ENCODE measurements around the gene CDC42BPA. TPM values are rescaled to one million over a fixed set of nuclear protein-coding genes. Genes with fewer than 3 reads are reported as not detected.

CDC42BPA gene
- polyA plus RNA-seq, 1 donor from 2014 or later: 22.9 TPM

DNA sequence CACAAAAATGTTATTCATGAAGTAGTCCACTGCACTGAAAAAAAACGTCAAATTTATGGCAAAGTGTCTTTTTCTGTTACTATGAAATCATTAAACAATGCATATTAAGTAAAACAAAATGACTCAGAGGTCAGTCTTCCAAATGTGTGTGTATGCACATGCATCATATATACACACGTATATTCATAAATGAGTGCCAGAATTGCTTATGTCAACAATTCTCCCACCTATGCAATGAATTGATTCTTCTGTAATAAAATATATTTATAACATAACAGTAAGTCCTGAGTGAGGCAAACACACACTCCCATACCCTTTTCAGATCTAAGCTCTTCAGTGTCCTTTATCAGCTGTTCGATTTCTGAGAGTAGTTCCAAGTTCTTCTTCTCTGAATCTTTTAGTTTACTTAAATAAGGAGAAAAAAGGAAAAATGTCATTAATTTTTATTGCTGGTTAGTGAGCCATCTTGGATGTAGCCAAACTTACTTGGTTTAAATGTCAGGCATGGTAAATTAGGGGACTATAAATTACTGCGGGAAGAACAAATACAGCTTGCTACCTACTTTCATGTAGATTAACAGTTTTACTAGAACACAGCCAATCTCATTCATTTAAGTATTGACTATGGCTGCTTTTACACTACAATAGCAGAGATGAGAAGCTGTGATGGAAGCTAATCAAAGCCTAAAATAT is 246.3 kb downstream of the CDC42BPA start:
- no peak for TF ChIP-seq POLR2AphosphoS5 (IDR thresholded peaks at IDR 0.05)
- TF ChIP-seq, protein P1, sequence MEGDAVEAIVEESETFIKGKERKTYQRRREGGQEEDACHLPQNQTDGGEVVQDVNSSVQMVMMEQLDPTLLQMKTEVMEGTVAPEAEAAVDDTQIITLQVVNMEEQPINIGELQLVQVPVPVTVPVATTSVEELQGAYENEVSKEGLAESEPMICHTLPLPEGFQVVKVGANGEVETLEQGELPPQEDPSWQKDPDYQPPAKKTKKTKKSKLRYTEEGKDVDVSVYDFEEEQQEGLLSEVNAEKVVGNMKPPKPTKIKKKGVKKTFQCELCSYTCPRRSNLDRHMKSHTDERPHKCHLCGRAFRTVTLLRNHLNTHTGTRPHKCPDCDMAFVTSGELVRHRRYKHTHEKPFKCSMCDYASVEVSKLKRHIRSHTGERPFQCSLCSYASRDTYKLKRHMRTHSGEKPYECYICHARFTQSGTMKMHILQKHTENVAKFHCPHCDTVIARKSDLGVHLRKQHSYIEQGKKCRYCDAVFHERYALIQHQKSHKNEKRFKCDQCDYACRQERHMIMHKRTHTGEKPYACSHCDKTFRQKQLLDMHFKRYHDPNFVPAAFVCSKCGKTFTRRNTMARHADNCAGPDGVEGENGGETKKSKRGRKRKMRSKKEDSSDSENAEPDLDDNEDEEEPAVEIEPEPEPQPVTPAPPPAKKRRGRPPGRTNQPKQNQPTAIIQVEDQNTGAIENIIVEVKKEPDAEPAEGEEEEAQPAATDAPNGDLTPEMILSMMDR (IDR thresholded peaks at IDR 0.05; ENCODE audit: poor library complexity, severe bottlenecking): no peak
- TF ChIP-seq RAD21 (conservative IDR thresholded peaks at IDR 0.05): no peak
- TF ChIP-seq, protein P2, sequence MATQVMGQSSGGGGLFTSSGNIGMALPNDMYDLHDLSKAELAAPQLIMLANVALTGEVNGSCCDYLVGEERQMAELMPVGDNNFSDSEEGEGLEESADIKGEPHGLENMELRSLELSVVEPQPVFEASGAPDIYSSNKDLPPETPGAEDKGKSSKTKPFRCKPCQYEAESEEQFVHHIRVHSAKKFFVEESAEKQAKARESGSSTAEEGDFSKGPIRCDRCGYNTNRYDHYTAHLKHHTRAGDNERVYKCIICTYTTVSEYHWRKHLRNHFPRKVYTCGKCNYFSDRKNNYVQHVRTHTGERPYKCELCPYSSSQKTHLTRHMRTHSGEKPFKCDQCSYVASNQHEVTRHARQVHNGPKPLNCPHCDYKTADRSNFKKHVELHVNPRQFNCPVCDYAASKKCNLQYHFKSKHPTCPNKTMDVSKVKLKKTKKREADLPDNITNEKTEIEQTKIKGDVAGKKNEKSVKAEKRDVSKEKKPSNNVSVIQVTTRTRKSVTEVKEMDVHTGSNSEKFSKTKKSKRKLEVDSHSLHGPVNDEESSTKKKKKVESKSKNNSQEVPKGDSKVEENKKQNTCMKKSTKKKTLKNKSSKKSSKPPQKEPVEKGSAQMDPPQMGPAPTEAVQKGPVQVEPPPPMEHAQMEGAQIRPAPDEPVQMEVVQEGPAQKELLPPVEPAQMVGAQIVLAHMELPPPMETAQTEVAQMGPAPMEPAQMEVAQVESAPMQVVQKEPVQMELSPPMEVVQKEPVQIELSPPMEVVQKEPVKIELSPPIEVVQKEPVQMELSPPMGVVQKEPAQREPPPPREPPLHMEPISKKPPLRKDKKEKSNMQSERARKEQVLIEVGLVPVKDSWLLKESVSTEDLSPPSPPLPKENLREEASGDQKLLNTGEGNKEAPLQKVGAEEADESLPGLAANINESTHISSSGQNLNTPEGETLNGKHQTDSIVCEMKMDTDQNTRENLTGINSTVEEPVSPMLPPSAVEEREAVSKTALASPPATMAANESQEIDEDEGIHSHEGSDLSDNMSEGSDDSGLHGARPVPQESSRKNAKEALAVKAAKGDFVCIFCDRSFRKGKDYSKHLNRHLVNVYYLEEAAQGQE (IDR thresholded peaks at IDR 0.05; ENCODE audit: borderline replicate concordance): no peak
- no peak for TF ChIP-seq TAF1 (IDR thresholded peaks at IDR 0.05; ENCODE audit: low read depth)
- TF ChIP-seq SMC3 (conservative IDR thresholded peaks at IDR 0.05; ENCODE audit: poor library complexity): no peak
- no peak for TF ChIP-seq EZH2 (IDR thresholded peaks at IDR 0.05; ENCODE audit: borderline replicate concordance, insufficient read depth, low read length, poor library complexity, severe bottlenecking)
- TF ChIP-seq MXI1 (conservative IDR thresholded peaks at IDR 0.05; ENCODE audit: poor library complexity, severe bottlenecking): no peak
- no peak for TF ChIP-seq EP300 (conservative IDR thresholded peaks at IDR 0.05; ENCODE audit: poor library complexity, severe bottlenecking)
- Histone ChIP-seq H3K9me3 (ENCODE audit: low read length) (no peaks in the 10 kb centered on the region), H3K4me2 (ENCODE audit: low read length) (no peak overlapping the region), H3F3A (ENCODE audit: insufficient read depth, low read length, poor library complexity, severe bottlenecking) (no peaks in the 10 kb centered on the region), H3K27me3 (ENCODE audit: insufficient read depth, low read depth, low read length) (no peaks in the 10 kb centered on the region), H2AFZ (ENCODE audit: low read depth, low read length) (no peak overlapping the region), H3K9ac (ENCODE audit: low read length) (no peak overlapping the region), H3K36me3 (ENCODE audit: insufficient read depth, low read length) (peaks cover 4% of the 10 kb centered on the region), H3K4me3 (ENCODE audit: low read length) (no peak overlapping the region), H3K9me2 (ENCODE audit: insufficient read depth, low read length) (no peaks in the 10 kb centered on the region), H4K20me1 (ENCODE audit: insufficient read depth) (no peaks in the 10 kb centered on the region), H3K79me2 (replicated peaks; ENCODE audit: insufficient read depth, low read length) (no peaks in the 10 kb centered on the region), H3K27ac (ENCODE audit: low read length) (no peak overlapping the region)

DNA sequence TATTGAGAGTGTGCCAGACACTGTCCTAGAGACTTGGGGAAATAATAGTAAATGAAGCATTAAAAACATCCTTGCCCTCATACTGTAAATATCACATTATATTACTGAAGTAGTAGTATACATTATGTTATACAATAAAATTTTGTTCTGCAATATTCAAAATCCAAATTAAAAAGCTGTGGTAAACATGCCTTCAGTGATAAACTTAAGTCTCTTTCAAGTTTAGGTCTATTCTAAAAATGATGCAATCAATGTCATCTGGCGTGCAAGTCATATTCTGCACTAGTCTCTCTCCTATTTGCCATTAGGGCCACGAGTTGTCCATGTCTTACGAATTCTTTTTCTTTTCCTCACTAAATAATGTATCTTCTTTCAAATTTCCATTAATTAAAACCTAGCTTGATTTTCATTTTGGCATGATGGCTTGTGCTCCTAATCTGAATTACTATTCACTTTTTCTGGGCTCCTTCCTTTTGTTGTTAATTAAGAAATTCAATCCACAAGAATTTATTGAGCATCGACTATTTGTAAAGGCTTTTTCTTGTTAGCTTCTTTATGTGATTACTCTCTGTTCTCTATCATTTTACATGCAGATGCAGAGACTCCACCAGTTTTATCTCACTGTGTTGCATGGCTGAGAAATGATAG is 247.5 kb downstream of the CDC42BPA start:
- no peaks in the 10 kb centered on the region for H3K79me2 ChIP-seq (replicated peaks; ENCODE audit: insufficient read depth, low read length)
- no peak overlapping the region for H3K27ac ChIP-seq (ENCODE audit: low read length)
- no peaks in the 10 kb centered on the region for H4K20me1 ChIP-seq (ENCODE audit: insufficient read depth)
- H2AFZ ChIP-seq (ENCODE audit: low read depth, low read length): no peak overlapping the region
- no peaks in the 10 kb centered on the region for H3K9me3 ChIP-seq (ENCODE audit: low read length)
- H3K36me3 ChIP-seq (ENCODE audit: insufficient read depth, low read length): peaks cover 4% of the 10 kb centered on the region
- no peak for TF ChIP-seq SMC3 (conservative IDR thresholded peaks at IDR 0.05; ENCODE audit: poor library complexity)
- no peak for TF ChIP-seq EZH2 (IDR thresholded peaks at IDR 0.05; ENCODE audit: borderline replicate concordance, insufficient read depth, low read length, poor library complexity, severe bottlenecking)
- TF ChIP-seq TAF1 (IDR thresholded peaks at IDR 0.05; ENCODE audit: low read depth): no peak
- TF ChIP-seq, protein P2 (IDR thresholded peaks at IDR 0.05; ENCODE audit: borderline replicate concordance): no peak
- no peak for TF ChIP-seq MXI1 (conservative IDR thresholded peaks at IDR 0.05; ENCODE audit: poor library complexity, severe bottlenecking)
- no peak for TF ChIP-seq RAD21 (conservative IDR thresholded peaks at IDR 0.05)
- TF ChIP-seq EP300 (conservative IDR thresholded peaks at IDR 0.05; ENCODE audit: poor library complexity, severe bottlenecking): no peak
- no peaks in the 10 kb centered on the region for H3F3A ChIP-seq (ENCODE audit: insufficient read depth, low read length, poor library complexity, severe bottlenecking)
- H3K9me2 ChIP-seq (ENCODE audit: insufficient read depth, low read length): no peaks in the 10 kb centered on the region
- no peaks in the 10 kb centered on the region for H3K27me3 ChIP-seq (ENCODE audit: insufficient read depth, low read depth, low read length)
- H3K9ac ChIP-seq (ENCODE audit: low read length): no peak overlapping the region
- H3K4me2 ChIP-seq (ENCODE audit: low read length): no peak overlapping the region
- no peak overlapping the region for H3K4me3 ChIP-seq (ENCODE audit: low read length)
